Keratinocyte (primary cell): Measurements from ENCODE around the gene SEMA4A.

Source experiments
- CTCF ChIP-seq, 3 experiments: IDR thresholded peaks in 1 of 3; conservative IDR thresholded peaks in 1 of 3; optimal IDR thresholded peaks in 1 of 3; 2 replicates in 2 of 3; 3 replicates in 1 of 3; pipeline versions ENCODE3 to v1.5.1; 2011; ENCODE audit warnings: low read length in 3 of 3, mild to moderate bottlenecking in 3 of 3, moderate library complexity in 2 of 3, control low read depth in 1 of 3, inconsistent platforms in 1 of 3; ENCODE audit not compliant: insufficient read depth in 2 of 3; ENCODE audit errors: extremely low read depth in 1 of 3
- EZH2 ChIP-seq: IDR thresholded peaks from one replicate; pipeline ENCODE4 v1.6.1; 2012; ENCODE audit warnings: inconsistent platforms, mild to moderate bottlenecking, low read length, moderate library complexity

- TF ChIP-seq CTCF (optimal IDR thresholded peaks at IDR 0.05 in 1 of 3, IDR thresholded peaks at IDR 0.05 in 1 of 3, conservative IDR thresholded peaks at IDR 0.05 in 1 of 3; ENCODE audit: extremely low read depth in 1 of 3, insufficient read depth in 2 of 3, low read length in 3 of 3), result no peak
- TF ChIP-seq EZH2, result no peak
These were observed 58.7 kb downstream of the SEMA4A start for GRCh38 chr1:156212130-156212529.
